ENCODE data around the gene BACH2.

The BACH2 gene

DNA sequence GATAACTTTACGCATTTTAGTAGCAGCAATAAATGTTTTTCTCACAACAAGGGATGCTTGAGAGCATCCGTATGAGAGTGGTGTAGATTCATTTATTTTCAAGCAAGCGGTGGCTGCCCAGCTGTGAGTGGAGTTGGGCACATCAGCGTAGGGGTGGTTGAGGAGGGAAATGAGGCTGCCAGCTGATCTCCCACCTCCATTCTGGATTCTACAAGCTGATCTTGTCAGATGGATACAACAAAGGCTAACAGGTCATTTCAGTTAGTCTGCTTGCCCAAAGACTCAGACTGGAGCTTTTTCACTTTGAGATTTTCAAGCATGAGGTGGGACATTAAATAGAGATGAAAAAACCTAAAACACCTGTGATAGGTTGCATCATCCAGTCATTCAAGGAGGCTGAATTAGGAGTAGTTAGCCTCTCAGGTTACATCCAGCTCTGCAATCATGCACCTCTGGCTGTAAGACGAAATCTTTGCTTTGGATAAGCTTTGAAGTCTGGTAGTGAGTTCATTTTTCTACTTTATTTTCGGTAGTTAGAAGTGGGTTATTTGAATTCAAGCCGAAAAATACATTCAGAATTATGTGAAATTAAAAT, 1.9 kb upstream of the BACH2 start:
- FAIRE-seq (no peak), DNase-seq (ENCODE audit: insufficient read length) (no peak)
- TF ChIP-seq POLR2AphosphoS5 (IDR thresholded peaks at IDR 0.05; ENCODE audit: low read depth, low read length): no peak
- TF ChIP-seq TAF1 (IDR thresholded peaks at IDR 0.05; ENCODE audit: borderline replicate concordance, low read depth, low read length): no peak
- TF ChIP-seq POLR2A (IDR thresholded peaks at IDR 0.05; ENCODE audit: low read depth, low read length): no peak

DNA sequence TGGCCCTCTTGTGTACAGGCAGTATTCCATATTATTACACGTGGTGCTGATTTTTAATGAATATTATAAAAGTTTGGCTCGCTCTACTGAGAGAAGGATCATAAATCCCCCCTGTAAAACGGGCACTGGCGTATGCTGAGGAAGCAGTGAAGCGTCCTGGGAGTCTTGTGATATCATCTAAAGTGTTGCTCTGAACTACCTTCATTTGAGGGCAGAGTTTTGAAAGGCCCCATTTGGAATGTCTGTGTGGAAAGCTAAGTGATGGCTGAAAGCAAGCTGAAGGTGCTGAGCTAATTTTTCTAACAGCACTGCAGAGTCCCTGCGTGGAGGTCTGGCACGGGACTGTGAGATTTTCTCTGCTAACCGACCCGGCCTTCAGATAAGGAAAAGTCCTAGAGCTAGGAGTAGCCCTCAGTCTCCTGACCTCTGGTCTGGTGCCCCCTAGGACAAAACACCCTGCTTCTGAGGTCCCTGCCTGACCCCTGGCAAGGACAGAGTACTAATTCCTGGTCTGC, 1.3 kb upstream of the BACH2 start:
- TF ChIP-seq POLR2AphosphoS5 (IDR thresholded peaks at IDR 0.05; ENCODE audit: low read depth, low read length) (no peak), POLR2A (IDR thresholded peaks at IDR 0.05; ENCODE audit: low read depth, low read length) (no peak), TAF1 (IDR thresholded peaks at IDR 0.05; ENCODE audit: borderline replicate concordance, low read depth, low read length) (no peak)
- FAIRE-seq: no peak
- no peak for DNase-seq (ENCODE audit: insufficient read length)

DNA sequence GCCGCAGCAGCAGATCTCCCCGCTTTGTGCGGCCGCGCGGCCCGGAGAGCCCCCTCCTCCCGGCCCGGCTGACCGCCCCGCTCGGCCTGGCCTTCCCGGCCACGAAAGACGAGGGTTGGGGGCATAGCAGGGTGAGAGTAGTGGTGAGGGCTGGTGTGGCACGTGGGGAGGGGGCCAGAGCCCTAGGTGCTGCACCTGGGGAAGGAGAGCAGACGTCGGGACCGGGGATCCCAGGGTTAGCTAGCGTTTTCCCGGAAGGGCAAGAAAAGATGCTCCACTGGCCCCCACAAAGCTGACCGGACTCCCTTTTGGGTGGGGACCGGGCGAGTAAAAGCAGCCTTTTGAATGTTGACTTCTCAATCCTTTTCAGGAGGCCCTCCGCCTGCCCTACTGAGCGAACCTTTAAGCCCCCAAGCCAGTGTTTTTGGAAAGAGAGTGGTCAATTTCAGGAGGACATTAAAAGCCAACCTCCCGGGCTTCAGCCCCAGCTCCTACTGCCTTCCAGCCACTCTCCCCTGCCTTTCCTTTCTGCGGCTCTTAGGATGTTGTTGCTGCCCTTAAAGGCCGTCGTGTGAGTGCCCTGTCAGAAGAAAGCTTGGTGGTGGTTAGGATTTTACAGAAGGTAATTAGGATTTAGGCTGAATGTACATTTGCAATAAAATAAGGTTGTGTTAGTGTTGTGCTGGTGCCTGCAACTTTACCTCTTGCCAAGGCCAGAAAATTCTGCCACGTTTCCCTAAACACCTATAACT, 648 bp upstream of the BACH2 start:
- DNase-seq (ENCODE audit: insufficient read length): no peak
- no peak for TF ChIP-seq POLR2AphosphoS5 (IDR thresholded peaks at IDR 0.05; ENCODE audit: low read depth, low read length)
- TF ChIP-seq POLR2A (IDR thresholded peaks at IDR 0.05; ENCODE audit: low read depth, low read length): no peak
- TF ChIP-seq TAF1 (IDR thresholded peaks at IDR 0.05; ENCODE audit: borderline replicate concordance, low read depth, low read length): no peak
- no peak for FAIRE-seq

DNA sequence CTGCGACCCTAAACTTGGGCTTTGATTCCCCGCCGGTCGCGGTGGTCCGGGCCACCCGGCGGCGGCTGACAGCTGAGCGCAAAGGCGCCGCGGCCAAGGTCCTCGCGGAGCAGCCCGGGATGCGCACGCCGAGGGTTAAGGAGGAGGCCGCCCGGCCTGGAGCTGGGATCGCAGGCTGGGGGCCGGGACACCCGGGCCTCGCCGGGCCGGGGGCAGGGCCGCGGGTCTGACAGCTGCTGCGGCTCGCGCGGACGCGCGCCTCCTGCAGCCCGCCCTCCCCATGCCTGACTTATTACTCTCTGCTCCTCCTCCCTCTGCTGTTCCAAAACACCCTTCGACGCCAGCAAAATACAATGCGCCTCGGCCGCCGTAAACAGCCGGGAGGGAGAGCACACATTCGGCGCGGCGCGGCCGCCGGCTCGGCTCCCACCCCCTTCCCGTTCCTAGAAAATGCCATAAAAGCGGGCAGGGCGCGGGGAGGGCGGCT, 746 bp downstream of the BACH2 start:
- FAIRE-seq: no peak
- no peak for TF ChIP-seq TAF1 (IDR thresholded peaks at IDR 0.05; ENCODE audit: borderline replicate concordance, low read depth, low read length)
- no peak for TF ChIP-seq POLR2A (IDR thresholded peaks at IDR 0.05; ENCODE audit: low read depth, low read length)
- TF ChIP-seq POLR2AphosphoS5 (IDR thresholded peaks at IDR 0.05; ENCODE audit: low read depth, low read length): no peak
- DNase-seq (ENCODE audit: insufficient read length): peak; percentile 23

DNA sequence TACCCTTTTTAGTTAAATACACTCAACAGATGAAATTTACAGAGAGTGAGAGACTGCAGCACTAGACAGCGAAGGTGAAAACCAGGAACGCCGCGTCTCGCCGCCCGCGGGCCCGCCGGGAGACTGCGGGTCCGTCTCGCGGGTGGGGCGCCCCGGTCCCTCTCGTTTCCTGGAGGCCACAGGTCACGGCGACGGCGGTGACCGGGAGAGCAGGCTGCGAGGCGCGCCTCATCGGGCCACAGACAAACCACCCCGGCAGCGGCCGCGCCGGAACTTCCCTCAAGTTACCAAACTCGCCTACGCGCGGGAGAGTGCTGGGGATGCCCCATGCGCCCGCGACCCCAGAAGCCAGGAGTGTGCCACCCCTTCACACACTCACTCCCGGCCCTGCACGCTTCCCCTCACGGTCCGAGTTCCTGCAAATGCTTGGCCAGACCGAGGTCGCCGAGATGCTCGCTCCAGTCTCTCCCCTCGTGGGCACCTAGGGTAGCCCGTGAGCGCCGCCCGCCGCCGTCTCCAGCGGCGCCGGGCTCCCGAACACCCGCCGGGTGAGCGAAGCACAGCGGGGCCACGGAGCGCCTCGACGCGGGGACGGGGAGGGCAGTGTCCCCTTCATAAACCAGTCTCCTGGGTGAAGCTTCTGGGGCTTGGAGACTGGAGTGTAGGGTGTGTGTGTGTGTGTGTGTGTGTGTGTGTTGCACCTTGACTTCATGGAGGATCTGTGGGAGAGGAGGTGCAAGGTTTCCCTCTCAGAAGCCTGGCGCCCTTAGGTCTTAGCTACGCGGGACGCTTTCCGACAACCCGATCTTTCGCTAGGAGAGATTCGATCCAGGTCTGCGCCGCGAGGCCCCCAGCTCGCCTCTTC, 1.4 kb downstream of the BACH2 start:
- DNase-seq (ENCODE audit: insufficient read length) (peak; percentile 20), FAIRE-seq (no peak)

DNA sequence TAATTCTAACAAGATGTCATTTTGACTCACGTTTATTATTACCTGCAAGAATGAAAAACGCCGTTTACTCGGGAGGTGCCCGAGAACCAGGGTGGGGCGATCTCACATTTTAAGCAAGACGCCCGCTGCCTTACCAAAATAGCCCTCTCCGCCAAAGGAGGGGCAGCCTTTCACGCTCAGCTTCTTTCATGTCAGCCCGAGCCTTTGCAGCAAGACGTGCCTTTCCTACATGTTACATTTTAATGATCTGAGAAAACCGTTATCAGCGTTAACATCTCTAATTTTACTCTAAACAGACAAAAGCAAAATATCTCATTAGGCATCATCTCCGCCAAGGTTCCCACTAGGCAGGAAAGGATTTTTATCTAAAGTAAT, 2.0 kb downstream of the BACH2 start:
- no peak for FAIRE-seq
- no peak for DNase-seq (ENCODE audit: insufficient read length)
- TF ChIP-seq TAF1 (IDR thresholded peaks at IDR 0.05; ENCODE audit: borderline replicate concordance, low read depth, low read length) (no peak), POLR2A (IDR thresholded peaks at IDR 0.05; ENCODE audit: low read depth, low read length) (no peak), POLR2AphosphoS5 (IDR thresholded peaks at IDR 0.05; ENCODE audit: low read depth, low read length) (no peak)

More for the DNA sequence above, 1.4 kb downstream of the BACH2 start:
- no peak for TF ChIP-seq POLR2AphosphoS5 (IDR thresholded peaks at IDR 0.05; ENCODE audit: low read depth, low read length)
- TF ChIP-seq POLR2A (IDR thresholded peaks at IDR 0.05; ENCODE audit: low read depth, low read length): no peak
- no peak for TF ChIP-seq TAF1 (IDR thresholded peaks at IDR 0.05; ENCODE audit: borderline replicate concordance, low read depth, low read length)

DNA sequence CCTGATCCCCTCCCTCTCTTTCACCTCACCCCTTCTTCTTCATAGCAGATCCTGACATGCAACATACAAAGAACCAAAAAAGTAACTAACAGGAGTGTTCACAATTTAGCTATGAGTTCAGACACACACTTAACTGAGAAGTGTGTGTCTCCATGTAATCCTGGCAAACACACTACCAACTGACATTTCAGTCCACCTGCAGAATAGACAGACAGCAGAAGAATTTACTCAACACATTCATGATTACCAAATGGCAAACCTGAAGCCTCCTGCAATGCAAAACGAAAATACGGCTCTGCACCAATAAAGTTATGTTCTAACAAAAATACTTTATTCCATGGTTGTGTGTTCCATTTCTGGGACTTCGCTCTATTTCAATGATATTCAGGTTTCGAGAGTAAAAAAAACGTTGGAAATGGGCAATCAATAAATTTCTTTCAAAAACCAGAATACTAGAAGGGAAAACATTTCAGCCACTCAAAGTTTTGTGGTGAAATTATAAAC, 2.6 kb downstream of the BACH2 start:
- TF ChIP-seq TAF1 (IDR thresholded peaks at IDR 0.05; ENCODE audit: borderline replicate concordance, low read depth, low read length) (no peak), POLR2A (IDR thresholded peaks at IDR 0.05; ENCODE audit: low read depth, low read length) (no peak), POLR2AphosphoS5 (IDR thresholded peaks at IDR 0.05; ENCODE audit: low read depth, low read length) (no peak)
- FAIRE-seq: no peak
- no peak for DNase-seq (ENCODE audit: insufficient read length)

DNA sequence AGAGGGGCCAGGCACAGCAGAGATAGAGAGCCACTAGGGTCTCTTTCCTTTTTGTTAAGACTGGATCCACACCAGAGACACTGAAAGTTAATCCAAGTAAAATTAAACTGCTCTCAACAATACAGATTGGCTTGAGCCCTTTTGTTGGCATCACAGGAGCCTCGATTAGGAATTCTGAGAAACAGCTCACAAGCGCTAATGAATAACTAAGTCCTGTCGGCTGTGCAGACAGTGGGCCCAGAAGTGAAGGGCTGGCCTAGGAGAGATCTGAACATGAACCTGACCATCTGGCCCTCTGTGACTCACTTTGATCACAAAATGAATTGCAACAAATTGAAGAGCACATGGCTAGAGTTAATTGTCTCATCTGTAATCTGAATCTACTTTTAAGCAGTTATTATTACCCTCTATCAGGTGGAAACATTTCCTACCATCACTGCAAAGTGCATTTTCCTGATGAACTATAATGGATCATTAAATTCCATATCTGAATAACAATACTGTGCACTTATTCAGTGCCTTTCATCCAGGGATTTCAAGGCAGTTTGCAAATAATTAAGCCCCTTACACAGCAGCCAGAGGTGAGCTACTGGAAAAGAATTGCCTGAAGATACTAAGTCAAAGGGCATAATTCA, 3.2 kb downstream of the BACH2 start:
- no peak for FAIRE-seq
- TF ChIP-seq POLR2A (IDR thresholded peaks at IDR 0.05; ENCODE audit: low read depth, low read length) (no peak), POLR2AphosphoS5 (IDR thresholded peaks at IDR 0.05; ENCODE audit: low read depth, low read length) (no peak), TAF1 (IDR thresholded peaks at IDR 0.05; ENCODE audit: borderline replicate concordance, low read depth, low read length) (no peak)
- DNase-seq (ENCODE audit: insufficient read length): no peak

DNA sequence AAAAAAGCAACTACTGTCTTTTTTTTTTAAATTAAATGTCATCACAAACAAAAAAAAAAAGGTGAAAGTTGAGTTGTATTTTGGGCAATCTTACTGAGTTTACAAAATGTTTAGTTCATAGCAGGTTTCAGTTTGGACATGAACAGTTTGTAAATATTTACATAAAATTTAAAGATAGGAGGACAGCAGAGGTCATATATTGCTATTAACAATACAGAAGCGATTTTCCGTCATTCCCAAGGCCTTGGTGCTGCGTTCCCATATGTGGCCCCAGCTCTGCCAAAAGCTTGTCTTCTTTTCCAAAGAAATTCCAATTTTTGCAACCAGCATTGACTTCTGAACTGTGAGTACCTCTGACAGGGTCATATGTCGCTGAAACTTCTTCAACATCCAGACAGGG, 5.1 kb downstream of the BACH2 start:
- FAIRE-seq: no peak
- no peak for DNase-seq (ENCODE audit: insufficient read length)
- TF ChIP-seq POLR2AphosphoS5 (IDR thresholded peaks at IDR 0.05; ENCODE audit: low read depth, low read length) (no peak), TAF1 (IDR thresholded peaks at IDR 0.05; ENCODE audit: borderline replicate concordance, low read depth, low read length) (no peak), POLR2A (IDR thresholded peaks at IDR 0.05; ENCODE audit: low read depth, low read length) (no peak)

DNA sequence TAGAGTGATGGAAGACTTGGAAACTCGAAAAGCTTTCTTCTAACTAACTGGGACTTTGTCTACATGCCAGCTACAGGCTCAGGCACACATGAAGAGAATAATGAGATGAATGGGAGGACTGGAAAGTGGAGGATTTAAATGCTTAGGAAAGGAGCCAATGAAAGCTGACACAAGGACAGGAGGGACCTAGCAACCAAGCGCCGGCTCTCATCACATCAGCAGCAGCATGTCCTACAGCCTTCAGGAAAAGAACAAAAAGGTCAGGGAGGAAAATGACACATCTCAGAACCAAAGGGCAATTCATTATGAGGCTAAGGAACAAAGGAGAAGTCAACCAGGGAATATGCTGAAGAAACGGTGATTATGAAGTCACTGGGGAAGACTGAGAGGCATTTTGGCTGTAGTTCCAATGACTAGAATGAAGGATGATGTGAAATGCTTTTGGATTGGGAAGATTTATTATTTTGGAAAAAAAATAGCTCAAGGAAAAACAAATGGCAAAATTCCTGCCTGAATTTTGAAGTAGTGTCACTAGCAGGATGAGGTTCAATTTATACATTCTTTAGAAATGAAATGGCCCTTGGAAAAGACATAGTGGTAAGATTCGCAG, 5.7 kb downstream of the BACH2 start:
- no peak for FAIRE-seq
- no peak for TF ChIP-seq POLR2A (IDR thresholded peaks at IDR 0.05; ENCODE audit: low read depth, low read length)
- TF ChIP-seq POLR2AphosphoS5 (IDR thresholded peaks at IDR 0.05; ENCODE audit: low read depth, low read length): no peak
- DNase-seq (ENCODE audit: insufficient read length): no peak

All from GM12892 (cell line).